Stimulated activated CD8-positive, alpha-beta memory T cell treated with anti-CD3 and anti-CD28 coated beads, Interleukin-4, amount 100 ng/mL, for 1 hour (primary cell): Measurements from ENCODE around the gene CYTH4.

Source experiments
- DNase-seq, 2 donors: peaks; one replicate each; pipeline ENCODE4 v3.0.0-alpha.2; 2020; ENCODE audit warnings: low read depth in 2 of 2, low spot score in 1 of 2

Gene CYTH4

GRCh38 chr22:37308385-37309200 lies 26.3 kb downstream of the CYTH4 start:
- DNase-seq, result no peak

- peak in 1 of 2 donors; percentile 27 for DNase-seq
Measured at GRCh38 chr22:37309211-37310074, 27.1 kb downstream of the CYTH4 start.

GRCh38 chr22:37310075-37310606 lies 27.8 kb downstream of the CYTH4 start:
- no peak for DNase-seq

- DNase-seq, result no peak
Measured at GRCh38 chr22:37310815-37311595, 28.7 kb downstream of the CYTH4 start.

- no peak for DNase-seq
Measured at GRCh38 chr22:37311761-37312312, 29.5 kb downstream of the CYTH4 start.

- DNase-seq, result no peak
Measured at GRCh38 chr22:37312549-37313183, 30.4 kb downstream of the CYTH4 start.

- no peak for DNase-seq
Measured at GRCh38 chr22:37313376-37314314, 31.3 kb downstream of the CYTH4 start.

GRCh38 chr22:37314315-37315074 lies 32.2 kb downstream of the CYTH4 start:
- no peak for DNase-seq

- no peak for DNase-seq
Measured at GRCh38 chr22:37316405-37316804, 34.1 kb downstream of the CYTH4 start.

- peak in 1 of 2 donors; percentile 53 for DNase-seq
Measured at GRCh38 chr22:37316875-37317371, 34.6 kb downstream of the CYTH4 start.

- no peak for DNase-seq
Measured at GRCh38 chr22:37317698-37318210, 35.4 kb downstream of the CYTH4 start.

- DNase-seq, result no peak
Measured at GRCh38 chr22:37318364-37319109, 36.2 kb downstream of the CYTH4 start.

- DNase-seq, result no peak
Measured at GRCh38 chr22:37319469-37319868, 37.2 kb downstream of the CYTH4 start.

- DNase-seq, result no peak
Measured at GRCh38 chr22:37320726-37321677, 38.7 kb downstream of the CYTH4 start.

GRCh38 chr22:37324340-37325038 lies 42.2 kb downstream of the CYTH4 start:
- no peak for DNase-seq

GRCh38 chr22:37325039-37325395 lies 42.7 kb downstream of the CYTH4 start:
- no peak for DNase-seq
